Choroid plexus epithelial cell (primary cell): ENCODE measurements around the gene TERB2.
"Not testable (repeated sequence)": the region's sequence is repeated elsewhere in the genome, so short reads cannot be mapped to it uniquely, and the experiment has no call there.

Experiments
- DNase-seq: peaks from one replicate; pipeline ENCODE4 v3.0.0-alpha.2; 2010; ENCODE audit warnings: low read depth
- H3K4me3 ChIP-seq: 2 replicates; pipeline ENCODE4 v1.5.1; 2011; ENCODE audit warnings: low read depth, mild to moderate bottlenecking, control low read depth, low read length, moderate library complexity
- CTCF ChIP-seq: conservative IDR thresholded peaks from 2 replicates; pipeline ENCODE4 v1.5.1; 2011; ENCODE audit warnings: low read depth, mild to moderate bottlenecking, control low read depth, inconsistent platforms, low read length, moderate library complexity

The TERB2 gene

GRCh38 chr15:45009046-45009445 lies 52.6 kb downstream of the TERB2 start:
- no peak overlapping the region for H3K4me3 ChIP-seq
- no peak for DNase-seq
- TF ChIP-seq CTCF: no peak

GRCh38 chr15:45015114-45015513 lies 58.6 kb downstream of the TERB2 start:
- H3K4me3 ChIP-seq, DNase-seq: not testable (repeated sequence)

- DNase-seq, H3K4me3 ChIP-seq: not testable (repeated sequence)
Measured at GRCh38 chr15:45020222-45020900, 63.9 kb downstream of the TERB2 start.

GRCh38 chr15:45020901-45021259 lies 64.4 kb downstream of the TERB2 start:
- H3K4me3 ChIP-seq, DNase-seq: not testable (repeated sequence)

GRCh38 chr15:45021348-45021747 lies 64.9 kb downstream of the TERB2 start:
- no peak for DNase-seq
- H3K4me3 ChIP-seq: no peak overlapping the region
- TF ChIP-seq CTCF: no peak

GRCh38 chr15:45022871-45023658 lies 66.6 kb downstream of the TERB2 start, which contains the start of gene SORD:
SORD (plus strand) TSS chr15:45023195; CDS start chr15:45023284, 89 bp downstream.
- no peak for TF ChIP-seq CTCF
- H3K4me3 ChIP-seq: peak within 1 kb of the TSS; percentile 92
- peak; percentile 80 for DNase-seq

GRCh38 chr15:45023659-45024225 lies 67.3 kb downstream of the TERB2 start:
- DNase-seq: peak; percentile 28
- TF ChIP-seq CTCF: no peak
- H3K4me3 ChIP-seq: peak overlapping the region; percentile 92

GRCh38 chr15:45024649-45025048 lies 68.2 kb downstream of the TERB2 start:
- H3K4me3 ChIP-seq, DNase-seq: not testable (repeated sequence)

- not testable (repeated sequence) for H3K4me3 ChIP-seq, DNase-seq
Measured at GRCh38 chr15:45025627-45026026, 69.1 kb downstream of the TERB2 start.
